Glomerular visceral epithelial cell (primary cell): Measurements from ENCODE around the gene ZBP1.

ENCODE experiments used
- DNase-seq: peaks from one replicate; pipeline ENCODE4 v3.0.0-alpha.2; 2016; ENCODE audit errors: extremely low spot score

ZBP1 gene

GRCh38 chr20:57617079-57617795 is 3.0 kb downstream of the ZBP1 start:
- no peak for DNase-seq

GRCh38 chr20:57616143-57616951 is 3.9 kb downstream of the ZBP1 start:
- DNase-seq = no peak

- no peak for DNase-seq
Measured at GRCh38 chr20:57615445-57615811, 4.8 kb downstream of the ZBP1 start.

GRCh38 chr20:57614490-57615444 is 5.5 kb downstream of the ZBP1 start:
- DNase-seq = no peak

GRCh38 chr20:57613481-57613921 is 6.7 kb downstream of the ZBP1 start:
- DNase-seq = no peak

- no peak for DNase-seq
Measured at GRCh38 chr20:57612916-57613315, 7.3 kb downstream of the ZBP1 start.

- no peak for DNase-seq
Measured at GRCh38 chr20:57612436-57612835, 7.8 kb downstream of the ZBP1 start.

GRCh38 chr20:57611586-57612311 is 8.5 kb downstream of the ZBP1 start:
- no peak for DNase-seq

- no peak for DNase-seq
Measured at GRCh38 chr20:57610261-57610952, 9.8 kb downstream of the ZBP1 start.

- DNase-seq = no peak
Measured at GRCh38 chr20:57609842-57610167, 10.4 kb downstream of the ZBP1 start.

- DNase-seq = no peak
Measured at GRCh38 chr20:57609086-57609841, 11.0 kb downstream of the ZBP1 start.

- no peak for DNase-seq
Measured at GRCh38 chr20:57608516-57608915, 11.7 kb downstream of the ZBP1 start.

- no peak for DNase-seq
Measured at GRCh38 chr20:57605878-57606277, 14.3 kb downstream of the ZBP1 start.

- DNase-seq = no peak
Measured at GRCh38 chr20:57605045-57605444, 15.2 kb downstream of the ZBP1 start.

GRCh38 chr20:57603120-57603519 is 17.1 kb downstream of the ZBP1 start:
- DNase-seq = no peak

GRCh38 chr20:57601737-57602136 is 18.5 kb downstream of the ZBP1 start:
- DNase-seq = no peak

- no peak for DNase-seq
Measured at GRCh38 chr20:57601211-57601570, 19.0 kb downstream of the ZBP1 start.

GRCh38 chr20:57600320-57601210 is 19.7 kb downstream of the ZBP1 start:
- no peak for DNase-seq

- no peak for DNase-seq
Measured at GRCh38 chr20:57598491-57598890, 21.7 kb downstream of the ZBP1 start.
